ENCODE measurements around the gene CCNDBP1.
"Not testable (repeated sequence)": the region's sequence is repeated elsewhere in the genome, so short reads cannot be mapped to it uniquely, and the experiment has no call there.

The CCNDBP1 gene, protein sequence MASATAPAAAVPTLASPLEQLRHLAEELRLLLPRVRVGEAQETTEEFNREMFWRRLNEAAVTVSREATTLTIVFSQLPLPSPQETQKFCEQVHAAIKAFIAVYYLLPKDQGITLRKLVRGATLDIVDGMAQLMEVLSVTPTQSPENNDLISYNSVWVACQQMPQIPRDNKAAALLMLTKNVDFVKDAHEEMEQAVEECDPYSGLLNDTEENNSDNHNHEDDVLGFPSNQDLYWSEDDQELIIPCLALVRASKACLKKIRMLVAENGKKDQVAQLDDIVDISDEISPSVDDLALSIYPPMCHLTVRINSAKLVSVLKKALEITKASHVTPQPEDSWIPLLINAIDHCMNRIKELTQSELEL

DNA sequence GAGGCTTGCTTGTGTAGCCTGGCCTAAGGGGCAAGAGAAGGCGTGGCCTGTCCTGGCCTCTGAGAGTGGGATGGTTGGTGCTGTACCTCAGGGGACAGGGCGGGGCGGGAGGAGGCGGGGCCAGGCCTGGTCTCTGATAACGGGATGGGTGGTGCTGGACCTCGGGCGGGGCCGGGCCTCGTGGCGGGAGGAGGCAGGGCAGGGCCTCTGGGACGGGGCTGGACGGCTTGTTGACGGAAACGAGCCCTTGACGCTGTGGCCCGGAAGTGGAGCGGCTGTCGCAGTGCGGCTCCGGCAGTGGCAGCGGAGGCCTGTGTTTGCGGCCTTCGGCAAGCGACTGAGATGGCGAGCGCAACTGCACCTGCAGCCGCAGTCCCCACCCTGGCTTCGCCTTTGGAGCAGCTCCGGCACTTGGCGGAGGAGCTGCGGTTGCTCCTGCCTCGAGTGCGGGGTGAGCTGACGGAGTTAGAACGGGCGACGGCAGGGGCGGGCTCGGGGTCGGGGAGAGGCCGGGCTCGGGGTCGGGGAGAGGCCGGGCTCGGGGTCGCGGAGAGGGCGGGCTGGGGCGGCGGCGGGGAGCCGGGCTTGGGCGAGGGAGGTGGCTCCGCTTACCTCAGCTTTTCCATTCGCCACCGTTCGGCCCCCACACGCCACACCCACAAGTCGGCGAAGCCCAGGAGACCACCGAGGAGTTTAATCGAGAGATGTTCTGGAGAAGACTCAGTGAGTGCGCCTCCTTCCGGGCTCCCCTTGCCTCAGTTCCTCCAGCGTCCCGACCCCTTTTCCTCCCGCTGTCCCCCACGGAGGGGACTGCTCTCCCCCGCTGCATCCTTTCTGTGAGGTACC lies at the start of gene CCNDBP1:
Gene CCNDBP1, plus strand, starts transcription at position 247 of the 846 bp plus-strand sequence. Its CDS starts 96 bp downstream, at position 343.
- in situ Hi-C loops (cut with HindIII; ENCODE audit: low sequenced_read_pairs), result no loop called here

DNA sequence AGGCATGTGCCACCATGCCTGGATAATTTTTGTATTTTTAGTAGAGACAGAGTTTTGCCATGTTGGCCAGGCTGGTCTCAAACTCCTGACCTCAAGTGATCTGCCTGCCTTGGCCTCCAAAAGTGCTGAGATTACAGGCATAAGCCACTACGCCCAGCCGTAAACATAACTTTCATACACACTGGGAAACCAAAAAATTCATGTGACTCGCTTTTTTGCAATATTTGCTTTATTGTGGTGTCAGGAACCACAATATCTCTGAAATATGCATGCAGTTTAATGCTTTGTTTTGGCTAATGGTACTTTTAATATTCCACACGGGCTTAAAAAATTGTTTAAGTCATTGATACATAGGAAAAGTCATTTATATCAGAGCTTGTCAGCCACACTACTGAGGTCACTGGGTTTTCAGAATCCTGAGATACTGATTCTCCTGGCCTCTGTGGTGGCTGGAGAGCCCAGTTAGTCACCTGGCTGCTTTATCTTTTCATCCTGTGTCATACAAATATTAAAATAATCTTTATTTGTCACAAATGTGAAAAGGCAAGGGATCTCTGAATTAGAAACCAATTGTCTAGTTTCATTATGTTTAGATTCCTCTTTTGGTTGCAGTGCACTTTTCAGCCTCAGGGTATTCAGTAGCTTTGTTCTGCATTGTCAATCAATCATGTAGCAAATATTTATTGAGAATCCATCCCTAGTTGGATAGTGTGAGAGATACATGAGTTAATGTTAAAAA lies 41.8 kb upstream of the CCNDBP1 start:
- in situ Hi-C loops (cut with HindIII; ENCODE audit: low sequenced_read_pairs), result no loop called here

DNA sequence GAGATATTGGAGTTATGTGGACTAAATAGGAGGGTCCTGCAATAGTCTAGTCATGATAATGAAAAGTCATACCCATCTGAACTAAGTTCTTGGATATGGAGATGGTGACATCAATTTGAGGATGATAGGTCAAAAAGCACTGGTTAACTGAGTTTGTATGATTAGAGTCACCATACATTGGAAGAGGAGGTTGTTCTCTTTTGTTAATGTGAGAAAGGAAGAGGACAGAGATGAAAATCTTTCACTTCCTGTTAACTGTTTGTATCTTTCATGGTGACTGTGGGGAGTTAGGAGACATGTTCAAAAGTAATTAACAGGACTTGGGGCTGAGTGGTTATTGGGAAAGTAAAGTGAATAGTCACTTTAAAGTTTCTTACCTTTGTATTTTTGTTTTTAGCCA lies 40.7 kb upstream of the CCNDBP1 start:
- in situ Hi-C loops (cut with HindIII; ENCODE audit: low sequenced_read_pairs), result no loop called here

DNA sequence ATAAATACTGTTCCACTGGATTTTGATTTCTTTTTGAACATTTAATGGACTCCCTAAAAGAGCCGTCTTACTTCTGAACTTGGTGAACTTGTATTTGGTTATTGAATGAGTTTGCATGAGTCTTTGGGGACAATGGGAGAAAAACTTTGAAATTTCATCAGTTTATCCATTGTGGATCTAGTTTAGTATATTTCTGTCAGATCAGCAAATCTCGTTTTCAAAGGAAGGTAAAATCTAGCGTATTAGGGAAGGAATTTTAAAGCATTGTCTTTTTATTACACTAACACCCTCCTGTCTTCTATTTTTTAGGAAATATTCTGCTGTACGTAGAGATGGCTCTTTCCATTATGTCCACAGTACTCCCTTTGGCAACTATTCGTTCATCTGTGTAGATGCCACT lies 39.0 kb upstream of the CCNDBP1 start:
- in situ Hi-C loops (cut with HindIII; ENCODE audit: low sequenced_read_pairs), result no loop called here

DNA sequence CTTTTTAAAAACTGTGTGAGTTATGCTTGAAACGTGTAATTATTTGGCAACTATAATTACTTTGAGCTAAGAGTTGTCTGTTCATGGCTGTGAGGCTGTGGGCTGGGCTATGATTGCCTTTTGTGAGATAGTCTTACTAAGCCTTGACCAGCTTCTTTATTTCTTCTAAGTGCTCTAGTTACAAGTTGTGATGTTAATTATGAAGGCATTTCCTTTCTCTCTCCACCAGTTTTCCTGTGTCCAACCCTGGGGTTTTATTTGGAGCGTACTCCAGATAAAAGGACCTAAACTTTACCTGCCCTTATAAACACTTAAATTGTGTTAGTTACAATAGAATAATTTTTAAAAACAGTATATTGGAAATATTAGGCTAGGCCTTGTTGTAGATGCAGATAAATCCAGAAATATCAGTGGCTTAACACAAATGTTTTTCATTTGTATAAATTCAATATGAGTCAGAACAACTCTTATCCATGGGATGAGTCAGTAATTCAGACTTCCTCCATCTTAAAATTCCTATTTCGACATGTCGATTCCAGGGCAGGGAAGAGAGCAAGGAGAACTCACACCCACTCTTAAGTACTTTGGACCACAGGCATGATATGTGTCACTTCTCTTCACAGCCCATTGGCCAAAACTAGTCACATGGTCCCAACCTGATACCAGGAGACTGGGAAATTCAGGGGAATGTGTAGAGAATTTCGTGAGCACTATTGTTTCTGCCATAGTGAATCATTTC lies 34.8 kb upstream of the CCNDBP1 start:
- in situ Hi-C loops (cut with HindIII; ENCODE audit: low sequenced_read_pairs), result no loop called here

DNA sequence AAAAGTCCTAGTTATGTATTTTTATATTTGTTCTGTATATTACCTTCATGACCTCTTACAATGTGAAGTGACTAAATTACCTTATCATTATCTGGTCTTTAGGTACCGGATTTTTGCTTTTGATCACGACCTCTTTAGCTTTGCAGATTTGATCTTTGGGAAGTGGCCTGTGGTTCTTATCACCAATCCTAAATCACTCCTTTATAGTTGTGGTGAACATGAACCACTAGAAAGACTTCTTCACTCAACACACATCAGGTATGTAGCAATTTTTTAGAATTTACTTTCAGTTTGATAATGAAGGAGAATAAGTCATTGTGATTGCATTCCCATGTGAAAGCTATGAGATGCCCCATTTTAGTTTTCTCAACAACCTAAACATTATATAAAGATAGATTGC lies 33.5 kb upstream of the CCNDBP1 start:
- in situ Hi-C loops (cut with HindIII; ENCODE audit: low sequenced_read_pairs), result no loop called here

DNA sequence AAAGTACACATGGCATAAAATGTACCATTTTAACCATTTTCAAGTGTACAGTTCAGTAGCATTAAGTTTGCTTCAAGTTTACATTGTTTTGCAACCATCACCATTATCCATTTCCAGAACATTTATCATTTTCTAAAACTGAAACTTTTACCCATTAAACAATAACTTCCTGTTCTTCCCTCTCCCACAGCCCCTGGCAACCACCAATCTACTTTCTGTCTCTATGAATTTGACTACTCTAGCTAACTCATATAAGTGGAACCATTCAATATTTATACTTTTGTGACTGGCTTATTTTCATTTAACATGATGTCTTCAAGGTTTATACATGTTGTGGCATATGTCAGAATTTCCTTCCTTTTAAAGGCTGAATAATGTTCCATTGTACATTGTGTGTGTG lies 31.9 kb upstream of the CCNDBP1 start:
- in situ Hi-C loops (cut with HindIII; ENCODE audit: low sequenced_read_pairs), result no loop called here

DNA sequence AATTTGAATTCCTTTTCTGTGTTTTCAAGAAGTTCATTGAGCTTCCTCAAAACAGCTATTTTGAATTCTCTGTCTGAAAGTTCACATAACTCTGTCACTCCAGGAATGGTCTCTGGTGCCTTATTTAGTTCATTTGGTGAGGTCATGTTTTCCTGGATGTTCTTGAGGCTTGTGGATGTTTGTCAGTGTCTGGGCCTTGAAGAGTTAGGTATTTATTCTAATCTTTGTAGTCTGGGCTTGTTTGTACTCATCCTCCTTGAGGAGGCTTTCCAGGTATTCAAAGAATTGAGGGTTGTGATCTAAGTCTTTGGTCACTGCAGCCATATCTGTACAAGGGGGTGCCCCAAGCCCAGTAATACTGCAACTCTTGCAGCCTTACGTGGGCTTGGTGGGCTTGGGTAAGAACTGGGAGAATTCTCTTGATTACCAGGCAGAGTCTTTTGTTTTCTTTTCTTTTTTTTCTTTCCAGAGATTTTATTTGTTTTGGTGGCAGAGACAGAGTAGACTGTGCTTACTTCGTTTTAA lies 19.3 kb upstream of the CCNDBP1 start:
- in situ Hi-C loops (cut with HindIII; ENCODE audit: low sequenced_read_pairs), result no loop called here

DNA sequence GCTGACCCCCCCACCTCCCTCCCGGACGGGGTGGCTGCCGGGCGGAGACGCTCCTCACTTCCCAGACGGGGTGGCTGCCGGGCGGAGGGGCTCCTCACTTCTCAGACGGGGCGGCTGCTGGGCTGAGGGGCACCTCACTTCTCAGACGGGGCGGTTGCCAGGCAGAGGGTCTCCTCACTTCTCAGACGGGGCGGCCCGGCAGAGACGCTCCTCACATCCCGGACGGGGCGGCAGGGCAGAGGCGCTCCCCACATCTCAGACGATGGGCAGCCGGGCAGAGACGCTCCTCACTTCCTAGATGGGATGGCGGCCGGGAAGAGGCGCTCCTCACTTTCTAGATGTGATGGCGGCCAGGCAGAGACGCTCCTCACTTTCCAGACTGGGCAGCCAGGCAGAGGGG lies 17.9 kb upstream of the CCNDBP1 start:
- in situ Hi-C loops (cut with HindIII; ENCODE audit: low sequenced_read_pairs), result not testable (repeated sequence)

DNA sequence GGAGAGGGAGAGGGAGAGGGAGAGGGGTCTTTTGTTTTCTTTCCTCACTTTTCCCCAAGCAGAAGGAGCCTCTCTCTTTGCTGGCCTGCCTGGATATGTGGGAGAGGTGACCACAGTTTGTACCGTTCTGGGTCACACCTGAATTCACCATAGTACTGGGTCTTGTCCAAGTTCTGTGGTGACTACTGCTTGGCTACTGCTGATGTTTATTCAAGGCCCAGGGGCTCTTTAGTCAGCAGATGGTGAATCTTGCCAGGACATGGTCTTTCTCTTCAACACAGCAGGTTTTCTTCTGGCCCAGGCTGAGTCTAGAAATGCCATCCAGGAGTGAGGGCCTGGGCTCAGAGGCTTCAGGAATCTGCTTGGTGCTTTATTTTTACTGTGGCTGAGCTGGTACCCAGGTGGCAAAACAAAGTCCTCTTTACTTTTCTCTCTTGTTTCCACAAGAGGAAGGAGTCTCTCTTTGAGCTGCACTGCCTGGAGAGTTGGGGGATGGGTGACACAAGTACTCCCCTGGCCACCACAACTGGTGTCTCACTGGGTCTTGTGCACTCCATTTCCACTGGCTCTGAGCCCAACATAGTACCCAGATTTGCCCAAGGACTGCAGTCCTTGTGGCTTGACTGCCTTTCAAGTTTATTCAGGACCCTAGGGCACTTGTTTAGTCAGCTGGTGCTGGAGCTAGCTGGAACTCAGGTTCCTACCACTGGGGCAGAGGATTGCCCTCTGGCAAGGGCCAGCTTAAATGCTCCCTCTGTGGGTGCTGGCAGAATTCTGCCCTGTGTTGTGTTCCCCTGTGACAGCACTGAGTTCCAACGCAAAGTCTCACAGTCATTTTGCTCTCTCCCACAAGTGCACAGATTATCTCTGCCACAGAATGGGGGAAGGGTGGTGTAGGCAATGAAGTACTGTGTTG lies 16.8 kb upstream of the CCNDBP1 start:
- in situ Hi-C loops (cut with HindIII; ENCODE audit: low sequenced_read_pairs), result no loop called here

DNA sequence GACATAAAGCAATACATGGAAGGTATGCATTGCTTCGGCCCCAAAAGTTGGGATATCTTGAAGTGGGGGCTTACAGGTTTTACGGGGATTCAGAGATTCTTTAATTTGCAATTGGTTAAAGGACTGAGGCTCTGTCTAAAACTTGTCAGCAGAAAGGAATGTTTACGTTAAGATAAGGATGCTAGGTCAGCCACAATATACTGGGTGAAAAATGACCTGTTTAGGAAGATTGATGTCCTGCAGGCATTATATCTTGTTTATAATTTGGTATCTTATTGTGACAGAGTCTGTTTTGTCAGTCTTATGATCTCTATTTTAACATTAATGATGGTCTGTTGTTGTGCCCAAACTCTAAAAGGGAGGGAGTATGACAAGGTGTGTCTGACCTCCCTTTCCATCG lies 15.3 kb upstream of the CCNDBP1 start:
- in situ Hi-C loops (cut with HindIII; ENCODE audit: low sequenced_read_pairs), result no loop called here

DNA sequence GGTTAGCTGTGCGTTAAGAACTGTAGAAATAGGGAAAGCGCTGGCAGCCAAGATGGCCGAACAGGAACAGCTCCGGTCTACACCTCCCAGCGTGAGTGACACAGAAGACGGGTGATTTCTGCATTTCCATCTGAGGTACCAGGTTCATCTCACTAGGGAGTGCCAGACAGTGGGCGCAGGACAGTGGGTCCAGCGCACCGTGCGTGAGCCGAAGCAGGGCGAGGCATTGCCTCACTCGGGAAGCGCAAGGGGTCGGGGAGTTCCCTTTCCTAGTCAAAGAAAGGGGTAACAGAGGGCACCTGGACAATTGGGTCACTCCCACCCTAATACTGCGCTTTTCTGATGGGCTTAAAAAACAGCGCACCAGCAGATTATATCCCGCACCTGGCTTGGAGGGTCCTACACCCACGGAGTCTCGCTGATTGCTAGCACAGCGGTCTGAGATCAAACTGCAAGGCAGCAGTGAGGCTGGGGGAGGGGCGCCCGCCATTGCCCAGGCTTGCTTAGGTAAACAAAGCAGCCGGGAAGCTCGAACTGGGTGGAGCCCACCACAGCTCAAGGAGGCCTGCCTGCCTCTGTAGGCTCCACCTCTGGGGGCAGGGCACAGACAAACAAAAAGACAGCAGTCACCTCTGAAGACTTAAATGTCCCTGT lies 9.4 kb upstream of the CCNDBP1 start:
- in situ Hi-C loops (cut with HindIII; ENCODE audit: low sequenced_read_pairs), result not testable (repeated sequence)

DNA sequence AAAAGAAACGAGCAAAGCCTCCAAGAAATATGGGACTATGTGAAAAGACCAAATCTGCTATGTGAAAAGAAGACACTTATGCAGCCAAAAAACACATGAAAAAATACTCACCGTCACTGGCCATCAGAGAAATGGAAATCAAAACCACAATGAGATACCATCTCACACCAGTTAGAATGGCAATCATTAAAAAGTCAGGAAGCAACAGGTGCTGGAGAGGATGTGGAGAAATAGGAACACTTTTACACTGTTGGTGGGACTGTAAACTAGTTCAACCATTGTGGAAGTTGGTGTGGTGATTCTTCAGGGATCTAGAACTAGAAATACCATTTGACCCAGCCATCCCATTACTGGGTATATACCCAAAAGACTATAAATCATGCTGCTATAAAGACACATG lies 8.1 kb upstream of the CCNDBP1 start:
- in situ Hi-C loops (cut with HindIII; ENCODE audit: low sequenced_read_pairs), result not testable (repeated sequence)

DNA sequence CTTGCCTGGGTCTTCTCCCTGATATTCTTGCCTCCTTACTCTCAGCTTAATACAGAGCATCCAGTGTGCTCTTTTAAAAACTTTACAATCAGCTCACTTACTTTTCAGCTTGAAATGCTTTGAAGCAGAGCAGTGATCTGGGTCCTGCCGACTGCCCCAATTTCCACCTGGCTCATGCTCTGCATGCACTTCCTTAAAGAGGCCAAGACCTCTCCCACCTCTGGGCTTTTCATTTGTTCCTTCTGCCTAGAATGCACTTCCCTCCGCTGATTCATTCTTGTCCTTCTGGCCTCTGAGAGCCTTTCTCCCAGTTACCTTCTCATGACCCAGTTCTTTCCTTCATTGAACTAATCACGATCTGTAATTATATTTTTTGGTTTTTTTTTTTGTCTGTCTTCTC lies 1.9 kb upstream of the CCNDBP1 start:
- in situ Hi-C loops (cut with HindIII; ENCODE audit: low sequenced_read_pairs), result no loop called here

DNA sequence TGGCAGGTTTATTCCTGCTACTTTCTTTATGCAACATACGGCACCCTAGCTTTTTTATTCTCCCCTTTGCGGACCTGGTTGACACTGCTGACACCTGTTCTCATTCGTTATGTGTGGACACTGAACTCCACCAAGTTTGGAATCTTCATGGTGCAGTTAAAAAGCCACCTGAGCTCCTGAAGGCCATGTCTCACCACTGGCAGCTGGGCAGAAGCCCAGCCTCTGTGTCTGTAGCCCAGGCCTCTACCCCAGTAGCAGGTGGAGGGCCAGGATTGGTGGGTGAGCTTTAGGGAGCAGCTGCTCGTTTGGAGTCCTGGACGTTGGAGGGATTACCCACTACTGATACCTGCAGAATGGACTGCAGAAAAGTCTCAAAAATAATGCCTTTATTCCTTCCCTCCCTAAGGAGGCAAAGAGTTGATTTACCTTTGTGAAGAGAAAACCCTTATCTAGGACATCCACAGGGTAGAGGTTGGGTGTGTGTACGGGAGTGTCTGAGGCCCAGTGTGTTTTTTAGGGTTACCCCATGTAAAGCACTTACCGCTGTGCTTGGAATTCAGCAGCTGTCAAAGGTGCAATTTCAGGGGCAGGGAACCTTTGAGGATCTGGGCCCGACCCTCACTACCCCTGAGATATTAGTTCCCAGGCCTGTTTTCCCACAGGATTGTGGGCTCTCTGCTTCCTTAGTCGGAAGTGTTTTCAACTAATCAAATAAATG lies 637 bp upstream of the CCNDBP1 start:
- in situ Hi-C loops (cut with HindIII; ENCODE audit: low sequenced_read_pairs), result no loop called here

DNA sequence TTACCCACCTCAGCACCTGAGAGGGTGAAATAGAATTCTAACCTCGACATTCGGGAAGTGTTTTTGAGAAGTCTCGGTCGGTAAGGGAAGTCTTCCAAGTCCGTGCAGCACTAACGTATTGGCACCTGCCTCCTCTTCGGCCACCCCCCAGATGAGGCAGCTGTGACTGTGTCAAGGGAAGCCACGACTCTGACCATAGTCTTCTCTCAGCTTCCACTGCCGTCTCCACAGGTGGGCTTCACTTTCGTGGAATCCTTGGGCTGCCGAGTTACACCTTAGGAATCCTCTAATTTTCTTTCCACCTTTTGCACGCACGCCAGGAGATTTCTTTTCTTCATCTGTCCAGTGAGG lies 775 bp downstream of the CCNDBP1 start:
- in situ Hi-C loops (cut with HindIII; ENCODE audit: low sequenced_read_pairs), result no loop called here

DNA sequence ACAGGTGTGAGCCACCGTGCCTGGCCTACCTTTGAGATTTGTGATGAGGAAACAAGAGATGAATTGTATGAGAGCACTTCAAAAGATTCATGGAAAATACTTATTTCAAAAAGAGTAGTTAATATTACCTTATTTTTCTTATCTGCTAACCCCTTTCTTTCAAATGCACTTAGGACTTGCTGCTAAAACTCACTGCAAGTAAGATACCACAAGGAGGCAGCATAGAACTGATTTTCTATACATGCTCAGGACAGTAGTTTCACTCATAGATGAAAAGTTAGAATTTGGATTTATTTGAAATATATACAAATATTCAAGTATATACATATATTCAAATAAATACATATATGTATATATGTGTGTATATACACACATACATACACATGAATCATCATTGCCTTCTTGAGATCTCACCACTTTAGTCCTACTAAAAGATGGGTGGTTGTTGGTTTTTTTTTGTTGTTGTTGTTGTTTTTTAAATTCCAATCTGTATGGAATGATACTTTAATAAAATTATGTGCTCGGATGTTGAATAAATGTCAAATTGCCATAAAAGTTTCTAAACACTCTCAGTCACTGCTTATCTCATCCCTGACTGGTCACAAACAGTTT lies 2.4 kb downstream of the CCNDBP1 start:
- in situ Hi-C loops (cut with HindIII; ENCODE audit: low sequenced_read_pairs), result no loop called here

DNA sequence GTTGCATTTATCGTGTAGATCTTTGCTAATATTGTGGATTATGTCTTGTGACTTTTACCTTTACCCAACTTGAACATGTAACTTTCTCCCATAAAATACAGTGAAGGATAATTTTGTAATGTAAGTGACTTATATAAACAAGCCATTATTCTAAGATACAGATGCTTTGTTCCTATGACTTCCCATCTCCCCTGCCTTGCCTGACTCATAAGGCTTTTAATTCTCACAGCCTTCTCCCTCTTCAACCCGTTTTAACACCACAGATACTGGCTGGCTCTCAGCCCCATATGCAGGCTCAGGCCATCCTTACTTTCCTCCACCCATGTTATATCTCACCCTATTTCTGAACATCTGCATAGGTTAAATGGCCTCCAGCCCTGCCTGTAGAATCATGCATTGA lies 4.1 kb downstream of the CCNDBP1 start:
- in situ Hi-C loops (cut with HindIII; ENCODE audit: low sequenced_read_pairs), result no loop called here
